Skeletal muscle tissue (tissue), 4 donors: ENCODE measurements around the gene LRRTM4. TPM values are rescaled to one million over a fixed set of nuclear protein-coding genes. Genes with fewer than 3 reads are reported as not detected.
"Not testable (repeated sequence)": the region's sequence is repeated elsewhere in the genome, so short reads cannot be mapped to it uniquely, and the experiment has no call there.

ENCODE experiments used
- H3K27ac ChIP-seq: one replicate; pipeline ENCODE4 v1.7.0; 2013; ENCODE audit warnings: mild to moderate bottlenecking, low read depth, low read length, inconsistent platforms
- H3K27me3 ChIP-seq, 3 donors: one replicate each; pipeline ENCODE4 v1.7.0; 2013; ENCODE audit warnings: low read length in 3 of 3; ENCODE audit not compliant: control insufficient read depth in 3 of 3, insufficient read depth in 3 of 3
- H3K36me3 ChIP-seq, 3 donors: one replicate each; pipeline ENCODE4 v1.7.0; 2013; ENCODE audit warnings: low read length in 3 of 3; ENCODE audit not compliant: control insufficient read depth in 3 of 3, insufficient read depth in 3 of 3
- H3K4me1 ChIP-seq, 3 donors: one replicate each; pipeline ENCODE4 v1.7.0; 2013; ENCODE audit warnings: low read length in 3 of 3, mild to moderate bottlenecking in 3 of 3; ENCODE audit not compliant: control insufficient read depth in 3 of 3, insufficient read depth in 3 of 3
- H3K4me3 ChIP-seq, 3 donors: one replicate each; pipeline ENCODE4 v1.7.0; 2013; ENCODE audit warnings: low read length in 3 of 3
- H3K9ac ChIP-seq, 3 donors: one replicate each; pipeline ENCODE4 v1.7.0; 2013; ENCODE audit warnings: low read length in 3 of 3, mild to moderate bottlenecking in 3 of 3, moderate library complexity in 2 of 3, low read depth in 1 of 3
- H3K9me3 ChIP-seq, 3 donors: one replicate each; pipeline ENCODE4 v1.7.0; 2013; ENCODE audit warnings: low read length in 3 of 3; ENCODE audit not compliant: control insufficient read depth in 3 of 3
- total RNA-seq: library from RNA; depleted of rRNA; stranded (reverse); fragments of >200 nt; gene quantifications from one replicate; pipeline ENCODE4 v1.2.3, GENCODE V29; 2014
- donor health status: Osteomylitis.

LRRTM4 gene
- total RNA-seq, 1 donor from 2014 or later: 1.6 TPM

DNA sequence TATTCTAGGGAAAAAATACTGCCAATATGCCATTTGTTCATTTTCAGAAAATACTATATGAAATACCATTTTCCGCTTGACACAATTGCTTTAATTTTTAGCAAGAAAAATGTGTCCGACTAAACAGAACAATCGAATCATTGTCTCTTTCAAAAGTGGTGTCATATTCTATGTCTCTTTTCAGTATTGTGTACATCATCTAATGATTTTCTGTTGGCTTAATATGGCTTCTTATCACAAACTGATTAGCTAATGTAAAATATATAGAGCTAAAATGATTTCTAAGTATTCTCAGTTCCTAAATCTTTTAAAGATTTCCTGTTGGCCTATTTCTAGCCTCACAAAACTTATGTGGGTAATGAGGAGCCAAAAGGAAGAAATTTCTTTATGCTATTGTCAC lies 436.6 kb downstream of the LRRTM4 start:
- no peaks in the 10 kb centered on the region for H3K27me3 ChIP-seq
- H3K9ac ChIP-seq: no peak overlapping the region
- H3K9me3 ChIP-seq: no peaks in the 10 kb centered on the region
- no peaks in the 10 kb centered on the region for H3K36me3 ChIP-seq
- no peak overlapping the region for H3K4me3 ChIP-seq
- no peak overlapping the region for H3K27ac ChIP-seq
- no peaks in the 10 kb centered on the region for H3K4me1 ChIP-seq

DNA sequence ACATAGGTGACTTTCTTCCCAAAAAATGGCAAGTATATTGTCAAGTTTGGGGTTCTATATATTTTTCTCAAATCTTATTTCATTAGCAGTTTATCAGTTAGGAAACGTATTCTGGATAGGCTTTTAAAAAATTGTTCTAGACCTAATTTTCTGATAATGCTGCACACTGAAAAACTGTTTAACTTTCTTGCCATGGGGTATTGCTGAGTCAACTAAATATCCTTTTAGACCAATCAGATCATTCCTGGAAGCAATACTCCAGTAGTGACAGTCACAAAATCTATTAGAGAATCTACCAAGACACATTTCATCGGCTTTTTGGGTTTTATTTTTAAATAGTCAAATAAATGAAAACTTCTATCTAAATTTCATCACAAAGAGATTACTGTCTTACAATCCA lies 440.6 kb downstream of the LRRTM4 start:
- H3K4me3 ChIP-seq: no peak overlapping the region
- H3K9me3 ChIP-seq: no peaks in the 10 kb centered on the region
- no peaks in the 10 kb centered on the region for H3K27me3 ChIP-seq
- no peak overlapping the region for H3K27ac ChIP-seq
- H3K4me1 ChIP-seq: no peaks in the 10 kb centered on the region
- no peak overlapping the region for H3K9ac ChIP-seq
- no peaks in the 10 kb centered on the region for H3K36me3 ChIP-seq

DNA sequence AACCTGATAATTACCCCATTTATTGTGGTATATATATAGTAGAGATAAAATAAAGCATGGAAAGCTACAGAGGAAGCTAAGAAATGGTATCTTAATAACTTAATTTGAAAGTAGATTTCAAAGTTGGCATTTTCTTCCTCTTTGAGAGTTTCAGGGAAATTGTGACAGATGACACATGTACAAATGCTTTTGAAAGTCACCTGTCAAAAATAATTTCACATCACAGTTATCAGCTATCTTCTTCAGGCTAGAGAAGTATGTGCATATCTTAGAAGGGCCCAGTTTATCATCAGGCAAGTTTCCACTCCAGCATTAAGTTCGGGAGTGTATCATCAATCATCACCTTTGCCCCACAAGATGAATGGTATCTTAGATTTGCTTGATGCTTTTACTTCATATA lies 457.9 kb downstream of the LRRTM4 start:
- H3K4me3 ChIP-seq: no peak overlapping the region
- no peaks in the 10 kb centered on the region for H3K36me3 ChIP-seq
- no peaks in the 10 kb centered on the region for H3K4me1 ChIP-seq
- H3K9ac ChIP-seq: no peak overlapping the region
- no peaks in the 10 kb centered on the region for H3K9me3 ChIP-seq
- no peaks in the 10 kb centered on the region for H3K27me3 ChIP-seq
- H3K27ac ChIP-seq: no peak overlapping the region

DNA sequence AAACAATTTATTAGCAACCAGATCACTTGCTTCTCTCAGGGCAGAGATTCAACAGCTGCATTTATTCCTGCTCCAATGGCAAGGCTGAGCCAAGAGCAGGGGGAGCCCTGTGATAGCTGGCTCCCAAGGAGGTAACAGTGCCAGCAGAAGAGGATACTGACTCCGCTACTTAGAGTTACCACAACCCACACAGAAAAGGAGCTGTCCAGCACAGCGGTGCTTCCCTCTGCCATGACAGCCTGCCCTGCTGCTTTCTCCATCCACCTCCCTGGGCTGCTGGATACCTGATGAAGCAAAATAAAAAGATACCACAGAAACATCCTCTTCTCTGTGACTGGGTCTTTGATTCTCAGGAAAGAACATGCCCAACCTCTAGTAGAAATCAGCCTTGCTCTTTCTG lies 467.2 kb downstream of the LRRTM4 start:
- Histone ChIP-seq H3K4me3 (no peak overlapping the region), H3K36me3 (no peaks in the 10 kb centered on the region), H3K9ac (no peak overlapping the region), H3K27me3 (no peaks in the 10 kb centered on the region), H3K27ac (no peak overlapping the region), H3K9me3 (no peaks in the 10 kb centered on the region), H3K4me1 (no peaks in the 10 kb centered on the region)

DNA sequence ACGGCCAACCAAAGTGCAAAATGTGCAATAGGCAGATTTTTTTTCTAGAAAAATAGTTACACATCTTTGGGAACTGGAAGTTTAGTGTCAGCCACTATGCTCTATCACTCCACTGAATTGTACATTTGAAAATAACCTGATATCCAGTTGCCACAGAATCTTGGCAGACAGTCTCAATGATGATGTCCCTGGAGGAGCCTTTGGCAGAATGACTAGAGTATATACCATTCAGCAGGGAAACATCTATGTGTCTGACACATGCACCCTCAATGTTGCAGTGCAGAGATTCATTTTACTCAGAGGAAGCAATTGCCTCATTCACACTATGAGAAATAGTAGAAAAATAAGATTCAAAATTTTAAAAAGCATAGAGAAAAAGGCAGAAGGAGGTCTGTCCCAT lies 475.8 kb downstream of the LRRTM4 start:
- Histone ChIP-seq H3K36me3 (no peaks in the 10 kb centered on the region), H3K9ac (no peak overlapping the region), H3K9me3 (no peaks in the 10 kb centered on the region), H3K27me3 (peaks cover 0 to 2% (median 0%) of the 10 kb centered on the region in 3 donors), H3K4me1 (no peaks in the 10 kb centered on the region), H3K27ac (no peak overlapping the region), H3K4me3 (no peak overlapping the region)

DNA sequence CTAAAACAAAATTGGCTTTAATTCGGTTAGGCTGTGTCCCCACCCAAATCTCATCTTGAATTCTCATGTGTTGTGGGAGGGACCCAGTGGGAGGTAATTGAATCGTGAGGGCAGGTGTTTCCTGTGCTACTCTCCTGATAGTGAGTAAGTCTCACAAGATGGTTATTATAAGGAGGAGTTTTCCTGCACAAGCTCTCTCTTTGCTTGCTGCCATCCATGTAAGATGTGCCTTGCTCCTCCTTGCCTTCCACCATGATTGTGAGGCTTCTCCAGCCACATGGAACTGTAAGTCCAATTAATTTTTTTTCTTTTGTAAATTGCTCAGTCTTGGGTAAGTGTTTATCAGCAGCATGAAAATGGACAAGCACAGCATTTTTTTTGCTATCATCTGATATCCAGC lies 476.7 kb downstream of the LRRTM4 start:
- H3K9me3 ChIP-seq, H3K4me3 ChIP-seq, H3K27ac ChIP-seq, H3K27me3 ChIP-seq, H3K36me3 ChIP-seq, H3K4me1 ChIP-seq, H3K9ac ChIP-seq: not testable (repeated sequence)

DNA sequence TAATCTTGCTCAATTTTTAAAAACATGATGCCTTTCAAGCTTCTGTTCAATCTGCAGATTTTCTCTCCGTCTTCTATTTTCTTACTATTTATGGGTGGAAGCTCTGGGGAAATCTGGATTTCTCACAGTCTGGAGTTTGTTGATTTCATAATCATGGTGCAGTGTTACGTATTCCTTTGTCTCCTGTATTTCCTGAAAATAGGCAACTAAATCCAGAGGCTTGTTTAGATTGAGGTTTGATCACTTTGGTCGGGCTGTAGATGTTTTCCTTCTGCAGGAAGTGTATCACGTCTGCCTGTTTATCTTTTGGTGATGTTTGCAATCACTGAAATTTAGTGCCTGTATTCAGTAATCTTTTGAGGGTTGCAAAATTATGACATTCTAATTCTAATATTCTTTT lies 487.7 kb downstream of the LRRTM4 start:
- no peaks in the 10 kb centered on the region for H3K36me3 ChIP-seq
- no peak overlapping the region for H3K4me3 ChIP-seq
- H3K27ac ChIP-seq: no peak overlapping the region
- H3K4me1 ChIP-seq: no peaks in the 10 kb centered on the region
- no peak overlapping the region for H3K9ac ChIP-seq
- H3K27me3 ChIP-seq: no peaks in the 10 kb centered on the region
- H3K9me3 ChIP-seq: no peaks in the 10 kb centered on the region

DNA sequence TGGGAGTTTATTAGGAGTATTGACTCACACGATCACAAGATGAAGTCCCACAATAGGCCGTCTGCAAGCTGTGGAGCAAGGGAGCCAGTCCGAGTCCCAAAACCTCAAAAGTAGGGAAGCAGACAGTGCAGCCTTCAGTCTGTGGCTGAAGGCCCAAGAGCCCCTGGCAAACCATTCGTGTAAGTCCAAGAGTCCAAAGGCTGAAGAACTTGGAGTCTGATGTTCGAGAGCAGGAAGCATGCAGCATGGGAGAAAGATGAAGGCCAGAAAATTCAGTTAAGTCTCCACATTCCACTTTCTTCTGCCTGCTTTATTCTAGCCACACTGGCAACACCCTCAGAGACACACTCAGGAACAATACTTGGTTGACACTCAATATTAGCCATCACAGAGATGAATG lies 492.9 kb downstream of the LRRTM4 start:
- not testable (repeated sequence) for H3K4me1 ChIP-seq, H3K36me3 ChIP-seq, H3K4me3 ChIP-seq, H3K9ac ChIP-seq, H3K27me3 ChIP-seq, H3K27ac ChIP-seq, H3K9me3 ChIP-seq

DNA sequence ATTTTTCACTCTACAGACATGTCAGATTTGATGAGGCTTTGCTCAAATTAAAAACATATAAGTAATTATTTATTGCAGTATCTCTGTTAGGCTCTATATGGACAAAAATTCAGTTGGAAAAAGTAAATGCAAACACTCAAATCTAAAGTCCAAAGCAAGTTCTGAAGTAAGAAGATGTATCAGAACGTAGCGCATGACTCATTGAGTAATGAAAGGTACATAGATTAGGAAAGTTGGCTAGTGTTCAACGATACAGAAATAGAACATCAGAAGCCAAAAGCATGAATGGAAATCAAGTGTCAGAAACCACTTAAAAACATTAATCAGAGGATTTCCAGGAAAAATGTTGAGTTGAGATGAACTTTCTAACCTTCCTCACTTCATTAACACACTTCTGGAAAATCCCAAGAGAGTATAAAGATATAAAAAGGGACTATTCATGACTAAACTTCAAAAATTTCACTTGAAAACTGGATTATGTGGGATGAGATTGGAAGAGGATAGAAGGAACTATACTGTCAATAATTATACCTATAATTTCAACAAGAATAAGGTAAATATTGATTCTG lies 494.1 kb downstream of the LRRTM4 start:
- H3K27me3 ChIP-seq: no peaks in the 10 kb centered on the region
- no peak overlapping the region for H3K27ac ChIP-seq
- H3K4me3 ChIP-seq: no peak overlapping the region
- H3K36me3 ChIP-seq: no peaks in the 10 kb centered on the region
- H3K4me1 ChIP-seq: no peaks in the 10 kb centered on the region
- H3K9me3 ChIP-seq: no peaks in the 10 kb centered on the region
- no peak overlapping the region for H3K9ac ChIP-seq

DNA sequence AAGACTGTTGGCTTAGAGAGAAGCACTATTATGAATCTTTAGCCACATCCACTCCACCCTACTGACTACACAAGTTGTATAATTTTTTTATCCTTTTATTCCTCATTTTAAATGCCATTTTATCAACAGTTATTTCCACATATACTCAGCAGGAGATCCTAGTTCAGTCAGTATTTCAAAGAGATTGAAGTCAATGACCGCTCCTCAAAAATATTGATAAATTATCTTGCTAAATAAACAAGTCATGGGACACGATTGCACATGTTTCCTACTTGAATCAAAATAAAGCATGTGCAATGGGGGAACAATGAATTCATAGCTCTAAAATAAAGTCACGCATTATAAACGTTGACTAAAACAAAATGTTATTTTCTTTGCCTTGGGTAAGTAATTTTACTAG lies 496.5 kb downstream of the LRRTM4 start:
- no peak overlapping the region for H3K4me3 ChIP-seq
- no peaks in the 10 kb centered on the region for H3K4me1 ChIP-seq
- H3K27ac ChIP-seq: no peak overlapping the region
- no peaks in the 10 kb centered on the region for H3K36me3 ChIP-seq
- no peaks in the 10 kb centered on the region for H3K27me3 ChIP-seq
- no peaks in the 10 kb centered on the region for H3K9me3 ChIP-seq
- H3K9ac ChIP-seq: no peak overlapping the region

DNA sequence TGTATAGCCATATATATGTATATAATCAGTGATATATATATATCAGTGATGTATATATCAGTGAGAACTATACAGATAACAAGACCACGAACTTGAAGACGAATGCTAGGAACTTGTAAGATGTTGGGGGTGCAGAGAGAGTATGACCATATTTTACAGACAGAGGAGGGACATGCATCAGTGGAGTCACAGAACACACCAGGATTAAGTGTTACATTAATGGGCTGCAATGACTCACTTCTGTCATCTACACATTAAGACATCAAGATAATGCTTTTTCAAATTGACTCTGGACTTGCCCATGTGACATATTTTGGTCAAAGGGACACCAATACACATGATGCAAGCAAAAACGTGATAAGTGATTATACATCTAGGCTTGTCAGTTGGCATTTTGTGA lies 501.0 kb downstream of the LRRTM4 start:
- no peaks in the 10 kb centered on the region for H3K36me3 ChIP-seq
- no peaks in the 10 kb centered on the region for H3K4me1 ChIP-seq
- no peak overlapping the region for H3K27ac ChIP-seq
- H3K9ac ChIP-seq: no peak overlapping the region
- no peaks in the 10 kb centered on the region for H3K9me3 ChIP-seq
- H3K27me3 ChIP-seq: no peaks in the 10 kb centered on the region
- H3K4me3 ChIP-seq: no peak overlapping the region
